NCI-H1417 (cell line): ENCODE results near the gene STAM.

Experiments used
- DNase-seq, 3 experiments: peaks; one replicate each; lab custom pipeline; 2025; lab: John Stamatoyannopoulos, UW

STAM gene

GRCh38 chr10:17647326-17647725, 3.4 kb downstream of the STAM start:
- no peak for DNase-seq

DNA sequence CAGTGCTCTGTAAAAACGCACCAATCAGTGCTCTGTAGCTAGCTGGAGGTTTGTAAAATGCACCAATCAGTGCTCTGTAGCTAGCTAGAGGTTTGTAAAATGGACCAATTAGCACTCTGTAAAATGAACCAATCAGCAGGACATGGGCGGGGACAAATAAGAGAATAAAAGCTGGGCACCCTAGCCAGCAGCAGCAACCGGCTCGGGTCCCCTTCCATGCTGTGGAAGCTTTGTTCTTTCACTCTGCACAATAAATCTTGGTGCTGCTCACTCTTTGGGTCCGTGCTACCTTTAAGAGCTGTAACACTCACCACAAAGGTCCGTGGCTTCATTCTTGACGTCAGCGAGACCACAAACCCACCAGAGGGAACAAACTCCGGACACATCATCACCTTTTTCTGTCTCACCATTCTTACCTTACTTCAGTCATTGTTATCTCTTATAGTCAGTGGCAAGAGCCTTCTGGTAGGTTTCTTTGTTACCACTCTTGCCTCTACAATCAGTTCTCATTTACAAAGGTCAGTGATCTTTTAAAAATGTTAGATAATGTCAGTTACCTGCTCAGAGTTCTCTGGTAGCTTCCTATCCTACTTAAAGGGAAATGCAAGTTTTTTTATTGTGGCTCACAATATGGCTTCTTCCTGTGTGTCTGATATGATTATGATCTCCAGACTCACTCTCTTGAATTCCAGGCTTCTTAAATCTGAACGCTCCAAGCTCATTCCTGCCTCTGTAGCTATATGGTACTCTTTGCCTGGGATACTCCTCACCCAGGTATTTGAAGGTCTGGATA, 4.5 kb downstream of the STAM start:
- DNase-seq = no peak

DNA sequence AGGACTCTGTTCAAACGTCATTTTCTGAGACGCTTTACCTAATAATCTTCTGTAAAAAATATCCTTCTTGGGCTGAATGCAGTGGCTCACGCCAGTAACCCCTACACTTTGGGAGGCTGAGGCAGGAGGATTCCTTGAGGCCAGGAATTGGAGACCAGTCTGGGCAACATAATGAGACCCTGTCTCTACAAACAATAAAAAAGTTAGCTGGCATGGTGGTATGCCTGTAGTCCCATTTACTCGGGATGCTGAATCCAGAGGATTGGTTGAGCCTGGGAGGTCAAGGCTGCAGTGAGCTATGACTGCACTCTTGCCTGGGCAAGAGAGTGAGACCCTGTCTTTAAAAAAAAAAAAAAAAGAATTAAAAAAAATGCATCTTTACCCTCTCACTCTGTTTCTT, 5.1 kb downstream of the STAM start:
- DNase-seq = no peak

DNA sequence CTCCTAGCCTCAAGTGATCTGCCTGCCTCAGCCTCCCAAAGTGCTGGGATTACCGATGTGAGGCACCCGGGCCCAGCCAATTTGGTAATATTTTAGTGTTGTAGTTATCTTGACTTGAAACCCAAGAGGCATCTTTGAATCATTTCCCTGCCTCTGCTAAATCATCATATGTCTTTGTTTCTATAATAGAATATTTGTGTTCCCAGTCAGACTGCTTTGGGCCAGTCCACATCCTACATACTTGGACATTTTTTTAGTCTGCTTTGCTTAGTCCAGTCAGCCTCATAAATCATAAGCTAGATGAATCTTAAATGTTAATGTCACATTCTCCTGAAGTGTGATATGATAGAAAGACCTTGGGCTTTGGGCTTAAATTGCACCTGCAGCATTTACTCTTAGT, 5.9 kb downstream of the STAM start:
- no peak for DNase-seq

GRCh38 chr10:17650416-17650815, 6.5 kb downstream of the STAM start:
- DNase-seq = no peak

GRCh38 chr10:17651896-17652295, 7.9 kb downstream of the STAM start:
- no peak for DNase-seq

DNA sequence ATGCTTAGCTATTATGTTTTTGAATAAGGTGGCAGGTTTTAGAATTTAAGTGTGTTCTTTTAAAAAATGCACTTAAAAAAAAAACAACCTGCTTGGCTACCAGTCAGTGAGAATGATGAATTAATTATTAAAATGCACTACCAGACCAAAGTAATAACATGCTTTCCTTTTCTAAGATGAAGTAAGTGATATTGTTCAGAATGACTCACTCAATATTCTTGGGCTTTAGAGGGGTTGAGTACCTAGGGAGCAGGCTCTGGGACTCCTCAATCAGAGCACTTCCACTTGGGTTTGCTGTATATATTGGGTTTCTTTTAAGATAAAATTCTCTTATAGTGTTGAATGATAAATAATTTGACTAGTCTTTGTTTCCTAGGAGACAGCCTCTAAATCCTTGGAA, 8.6 kb downstream of the STAM start:
- DNase-seq = no peak

DNA sequence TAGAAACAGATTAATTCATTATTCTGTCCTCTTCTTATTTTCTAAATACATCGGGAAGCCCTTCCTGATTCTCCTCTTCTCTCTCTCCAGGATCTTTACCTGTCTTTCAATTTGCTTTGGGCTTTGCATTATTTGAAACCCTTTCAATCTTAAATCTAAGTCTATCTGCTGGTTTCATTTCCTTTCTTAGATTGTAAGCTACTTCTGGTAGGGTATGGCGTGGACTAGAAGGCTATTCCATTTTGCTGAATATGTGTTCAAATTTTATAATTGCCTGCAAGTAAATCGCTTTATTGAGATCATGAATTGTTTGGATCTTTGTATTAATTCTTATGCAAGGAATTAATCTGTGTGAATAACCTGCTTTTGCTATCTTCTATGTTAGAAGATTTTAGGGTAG, 11.1 kb downstream of the STAM start:
- no peak for DNase-seq

DNA sequence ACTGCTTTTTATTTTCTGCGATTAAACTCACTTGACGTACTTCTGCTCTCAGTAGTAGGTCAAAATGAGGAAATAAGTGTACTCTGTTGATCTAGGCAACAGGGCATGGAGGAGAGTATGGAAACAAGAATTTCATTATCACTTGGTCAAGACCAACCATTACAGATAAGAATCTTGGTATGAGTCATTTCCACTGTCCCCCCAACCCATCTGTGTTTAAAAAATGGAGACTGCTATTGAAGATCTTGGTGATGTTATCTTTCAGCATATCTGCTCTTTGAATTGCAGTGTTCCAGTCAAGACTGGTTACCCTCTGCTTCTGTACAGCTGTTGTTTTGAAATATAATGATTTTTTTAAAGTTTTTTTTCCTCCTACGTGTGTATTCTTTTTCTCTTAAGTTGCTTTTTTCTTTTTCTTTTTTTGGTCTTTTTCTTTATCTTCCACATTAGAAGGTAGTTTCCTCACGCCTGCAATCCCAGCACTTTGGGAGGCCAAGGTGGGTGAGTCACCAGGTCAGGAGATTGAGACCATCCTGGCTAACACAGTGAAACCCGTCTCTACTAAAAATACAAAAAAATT, 11.7 kb downstream of the STAM start:
- DNase-seq = no peak

DNA sequence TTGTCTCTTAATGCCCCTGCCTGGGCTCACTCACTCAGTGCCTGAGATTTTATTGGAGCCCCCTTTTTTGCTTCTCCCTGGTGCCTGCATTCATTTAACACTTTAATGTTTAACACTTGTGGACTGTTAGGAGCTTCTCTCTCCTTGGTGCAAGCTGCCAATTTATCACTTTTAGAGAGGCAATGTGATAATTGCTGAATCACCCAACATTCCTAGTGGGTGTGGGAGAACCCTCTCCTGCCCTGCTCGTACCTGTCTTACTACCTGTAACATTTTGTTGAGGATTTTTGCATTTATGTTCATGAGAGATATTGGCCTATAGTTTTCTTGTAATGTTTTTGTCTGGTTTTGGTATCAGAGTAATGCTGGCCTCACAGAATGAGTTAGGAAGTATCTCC, 13.2 kb downstream of the STAM start:
- DNase-seq = no peak

DNA sequence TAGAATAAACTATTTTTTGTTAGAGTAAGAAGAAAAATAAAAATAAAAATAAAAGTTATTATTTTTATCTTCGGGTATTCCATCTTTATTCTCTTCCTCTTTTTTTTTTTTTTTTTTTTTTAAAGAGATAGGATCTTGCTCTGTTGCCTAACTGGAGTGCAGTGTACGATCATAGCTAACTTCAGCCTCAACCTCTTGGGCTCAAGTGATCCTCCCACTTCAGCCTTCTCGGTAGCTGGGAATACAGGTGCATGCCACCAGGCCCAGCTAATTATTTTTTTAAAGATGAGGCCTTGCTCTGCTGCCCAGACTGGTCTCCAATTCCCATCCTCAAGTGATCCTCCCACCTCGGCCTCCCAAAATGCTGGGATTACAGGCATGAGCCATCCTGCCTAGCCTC, 15.4 kb downstream of the STAM start:
- no peak for DNase-seq

DNA sequence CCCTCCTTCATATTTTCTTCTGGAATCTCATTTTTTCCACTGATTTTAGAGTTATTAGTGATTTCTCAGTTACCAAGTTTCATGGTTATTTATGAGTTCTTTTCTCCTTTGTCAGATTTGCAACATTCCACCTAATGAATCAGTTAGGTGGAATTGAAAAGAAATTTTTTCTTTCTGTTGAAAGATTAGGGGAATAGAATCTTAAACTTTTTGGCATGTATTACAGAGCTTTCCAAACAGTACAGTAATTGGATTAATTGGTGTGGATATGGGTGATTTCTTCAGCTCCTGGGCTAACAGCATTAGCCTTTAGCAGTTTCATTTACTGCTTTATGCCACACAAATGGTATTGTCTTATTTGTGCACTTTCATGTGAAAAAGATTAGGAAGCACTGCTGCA, 17.0 kb downstream of the STAM start:
- no peak for DNase-seq

DNA sequence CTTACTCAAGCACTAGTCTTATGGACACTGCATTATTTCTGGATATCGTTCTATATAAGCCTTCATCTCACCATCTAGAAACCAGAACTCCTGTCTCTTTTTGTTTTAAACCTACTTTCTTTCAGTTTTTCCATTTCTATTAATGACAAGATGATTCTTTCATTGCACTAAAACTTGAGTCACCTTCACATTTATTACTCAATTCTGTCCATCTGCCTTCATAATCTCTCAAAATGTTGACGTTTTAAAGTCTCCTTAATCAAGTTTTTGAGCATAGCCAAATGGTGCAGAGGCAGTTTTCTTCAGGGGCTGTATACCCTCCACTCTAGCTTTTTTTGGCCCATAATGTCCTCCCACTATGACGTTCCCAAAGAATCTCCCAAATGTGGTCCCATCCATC, 17.6 kb downstream of the STAM start:
- no peak for DNase-seq

- DNase-seq = no peak
These were observed 18.5 kb downstream of the STAM start for GRCh38 chr10:17662193-17663138.

DNA sequence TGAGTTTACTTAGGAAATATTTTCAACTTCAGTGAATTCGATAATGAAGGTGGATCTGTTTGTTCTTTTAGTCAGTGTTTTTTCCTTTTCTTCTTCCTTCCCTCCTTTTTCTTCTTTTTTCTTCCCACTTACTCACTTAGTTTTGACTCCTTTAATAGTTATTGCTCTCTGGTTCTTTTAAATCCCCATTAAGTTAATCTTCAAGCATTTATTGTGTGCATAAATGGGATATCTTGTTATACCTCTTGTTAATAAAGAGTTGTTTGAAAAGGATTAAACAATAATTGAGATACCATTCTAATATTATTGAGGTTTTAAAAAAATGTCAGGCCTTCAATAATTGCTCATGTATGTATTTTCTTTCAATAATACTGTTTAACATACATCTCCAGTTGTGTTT, 19.5 kb downstream of the STAM start:
- DNase-seq = no peak

- DNase-seq = no peak
These were observed 21.8 kb downstream of the STAM start for GRCh38 chr10:17665747-17666146.

DNA sequence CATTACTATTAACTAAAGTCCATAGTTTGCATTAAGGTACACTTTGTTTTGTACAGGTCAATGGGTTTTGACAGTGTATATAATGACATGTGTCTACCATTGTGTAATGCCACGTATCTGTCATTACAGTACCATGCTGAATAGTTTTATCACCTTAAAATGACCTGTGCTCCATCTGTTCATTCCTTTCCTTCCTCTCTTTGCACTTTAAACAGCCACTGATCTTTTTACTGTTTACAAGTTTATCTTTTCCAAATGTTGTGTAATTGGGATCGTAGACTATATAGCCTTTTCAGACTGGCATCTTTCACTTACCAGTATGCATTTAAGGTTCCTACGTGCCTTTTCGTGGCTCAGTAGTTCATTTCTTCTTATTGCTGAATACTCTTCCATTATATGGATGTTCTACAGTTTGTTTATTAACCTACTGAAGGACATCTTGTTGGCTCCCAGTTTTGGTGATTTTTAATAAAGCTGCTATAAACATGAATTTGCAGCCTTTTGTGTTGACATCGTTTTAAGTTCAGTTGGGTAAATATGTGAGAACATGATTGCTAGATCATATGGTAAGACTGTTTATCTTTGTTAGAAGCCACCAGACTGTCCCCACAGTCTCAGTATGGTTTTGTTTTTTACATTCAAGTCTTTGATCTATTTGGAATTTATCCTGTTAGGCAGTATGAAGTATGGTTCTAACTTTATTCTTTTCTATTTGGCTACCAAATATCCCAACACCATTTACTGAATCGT, 24.7 kb downstream of the STAM start:
- DNase-seq = no peak

- DNase-seq = no peak
These were observed 25.4 kb downstream of the STAM start for GRCh38 chr10:17669185-17669872.

GRCh38 chr10:17671307-17671706, 27.4 kb downstream of the STAM start:
- no peak for DNase-seq

GRCh38 chr10:17673471-17674061, 29.6 kb downstream of the STAM start:
- DNase-seq = no peak

- DNase-seq = no peak
These were observed 30.6 kb downstream of the STAM start for GRCh38 chr10:17674566-17674965.
